NCI-H146 treated with DMSO at 0.1 percent for 48 hours (cell line): ENCODE measurements around the gene PARVB.
"Not testable (repeated sequence)": the region's sequence is repeated elsewhere in the genome, so short reads cannot be mapped to it uniquely, and the experiment has no call there.

ENCODE experiments used
- DNase-seq: peaks from one replicate; lab custom pipeline; 2025; ENCODE audit not compliant: unreplicated experiment; lab: John Stamatoyannopoulos, UW

Gene PARVB

GRCh38 chr22:43996981-43997265, 27.2 kb upstream of the PARVB start:
- DNase-seq, result no peak

GRCh38 chr22:43998679-43999264, 25.3 kb upstream of the PARVB start:
- no peak for DNase-seq

GRCh38 chr22:43999378-43999777, 24.7 kb upstream of the PARVB start:
- no peak for DNase-seq

GRCh38 chr22:44000123-44000522, 24.0 kb upstream of the PARVB start:
- DNase-seq, result no peak

- no peak for DNase-seq
Observed at GRCh38 chr22:44001521-44001920, 22.6 kb upstream of the PARVB start.

- no peak for DNase-seq
Observed at GRCh38 chr22:44002324-44002723, 21.8 kb upstream of the PARVB start.

- DNase-seq, result no peak
Observed at GRCh38 chr22:44002997-44003396, 21.1 kb upstream of the PARVB start.

GRCh38 chr22:44003405-44004103, 20.5 kb upstream of the PARVB start:
- no peak for DNase-seq

- no peak for DNase-seq
Observed at GRCh38 chr22:44004104-44004460, 20.0 kb upstream of the PARVB start.

- DNase-seq, result no peak
Observed at GRCh38 chr22:44005524-44005923, 18.6 kb upstream of the PARVB start.

GRCh38 chr22:44012162-44012561, 11.9 kb upstream of the PARVB start:
- no peak for DNase-seq

- no peak for DNase-seq
Observed at GRCh38 chr22:44012591-44012990, 11.5 kb upstream of the PARVB start.

- DNase-seq, result no peak
Observed at GRCh38 chr22:44014241-44014640, 9.9 kb upstream of the PARVB start.

GRCh38 chr22:44016586-44016985, 7.5 kb upstream of the PARVB start:
- DNase-seq, result not testable (repeated sequence)

- DNase-seq, result no peak
Observed at GRCh38 chr22:44018594-44018993, 5.5 kb upstream of the PARVB start.

- no peak for DNase-seq
Observed at GRCh38 chr22:44019416-44019815, 4.7 kb upstream of the PARVB start.

- DNase-seq, result no peak
Observed at GRCh38 chr22:44019846-44020245, 4.3 kb upstream of the PARVB start.

- no peak for DNase-seq
Observed at GRCh38 chr22:44020981-44021380, 3.1 kb upstream of the PARVB start.

GRCh38 chr22:44023404-44024287, 456 bp upstream of the PARVB start:
- DNase-seq, result no peak

- no peak for DNase-seq
Observed at GRCh38 chr22:44025171-44026065, 1.3 kb downstream of the PARVB start.

GRCh38 chr22:44026066-44026629, 2.0 kb downstream of the PARVB start:
- no peak for DNase-seq
